GM12865 (cell line): ENCODE measurements around the gene AGTRAP.

Source experiments
- DNase-seq: peaks from one replicate; pipeline ENCODE4 v3.0.0; 2010; ENCODE audit warnings: low read depth
- H3K4me3 ChIP-seq: 2 replicates; pipeline ENCODE4 v1.5.1; 2011; ENCODE audit warnings: mild to moderate bottlenecking, low read depth, low read length, control low read depth
- TF ChIP-seq, protein P1 (sequence below): IDR thresholded peaks from 2 replicates; pipeline ENCODE4 v1.5.1; 2011; ENCODE audit warnings: low read length, control low read depth, low read depth, inconsistent platforms; ENCODE audit not compliant: insufficient read depth; ENCODE audit errors: missing control alignments

The AGTRAP gene

DNA sequence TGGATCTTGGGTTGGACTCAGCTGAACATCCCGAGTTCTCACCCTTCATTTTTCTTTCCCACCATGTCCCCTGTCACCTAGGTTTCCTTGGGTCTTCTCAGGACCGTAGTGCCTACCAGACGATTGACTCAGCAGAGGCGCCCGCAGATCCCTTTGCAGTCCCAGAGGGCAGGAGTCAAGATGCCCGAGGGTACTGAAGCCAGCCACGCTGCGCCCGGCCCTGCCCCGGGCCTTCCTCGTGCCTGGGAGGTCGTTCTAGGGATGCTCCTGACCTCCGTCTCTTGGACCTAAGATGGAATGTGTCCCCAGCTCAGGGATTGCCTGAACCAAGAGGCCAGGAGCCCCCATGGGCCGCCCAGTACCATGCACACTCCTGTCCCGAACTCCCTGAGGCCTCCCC is 14.1 kb downstream of the AGTRAP start:
- H3K4me3 ChIP-seq: no peak overlapping the region
- TF ChIP-seq, protein P1, sequence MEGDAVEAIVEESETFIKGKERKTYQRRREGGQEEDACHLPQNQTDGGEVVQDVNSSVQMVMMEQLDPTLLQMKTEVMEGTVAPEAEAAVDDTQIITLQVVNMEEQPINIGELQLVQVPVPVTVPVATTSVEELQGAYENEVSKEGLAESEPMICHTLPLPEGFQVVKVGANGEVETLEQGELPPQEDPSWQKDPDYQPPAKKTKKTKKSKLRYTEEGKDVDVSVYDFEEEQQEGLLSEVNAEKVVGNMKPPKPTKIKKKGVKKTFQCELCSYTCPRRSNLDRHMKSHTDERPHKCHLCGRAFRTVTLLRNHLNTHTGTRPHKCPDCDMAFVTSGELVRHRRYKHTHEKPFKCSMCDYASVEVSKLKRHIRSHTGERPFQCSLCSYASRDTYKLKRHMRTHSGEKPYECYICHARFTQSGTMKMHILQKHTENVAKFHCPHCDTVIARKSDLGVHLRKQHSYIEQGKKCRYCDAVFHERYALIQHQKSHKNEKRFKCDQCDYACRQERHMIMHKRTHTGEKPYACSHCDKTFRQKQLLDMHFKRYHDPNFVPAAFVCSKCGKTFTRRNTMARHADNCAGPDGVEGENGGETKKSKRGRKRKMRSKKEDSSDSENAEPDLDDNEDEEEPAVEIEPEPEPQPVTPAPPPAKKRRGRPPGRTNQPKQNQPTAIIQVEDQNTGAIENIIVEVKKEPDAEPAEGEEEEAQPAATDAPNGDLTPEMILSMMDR: no peak
- DNase-seq: no peak

DNA sequence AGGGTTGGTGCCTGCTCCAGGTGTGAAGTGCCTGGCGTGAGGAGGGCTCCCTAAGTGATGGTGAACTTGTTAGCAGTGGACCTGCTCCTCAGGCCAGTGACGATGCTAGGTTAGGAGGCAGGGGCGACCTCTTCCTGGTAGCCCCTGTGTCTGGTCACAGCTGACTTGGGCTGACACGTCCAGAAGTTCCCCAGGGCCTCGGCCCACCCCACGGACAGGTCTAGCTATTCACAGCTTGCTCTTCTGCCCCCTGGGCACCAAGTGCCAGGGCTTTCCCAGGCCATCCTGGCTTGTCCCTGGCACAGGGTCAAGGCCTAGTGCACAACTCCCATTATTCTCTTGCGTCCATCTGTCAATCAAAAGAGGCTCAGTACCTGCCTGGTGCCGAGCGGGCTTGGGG is 15.2 kb downstream of the AGTRAP start:
- H3K4me3 ChIP-seq: no peak overlapping the region
- TF ChIP-seq, protein P1: no peak
- DNase-seq: no peak

DNA sequence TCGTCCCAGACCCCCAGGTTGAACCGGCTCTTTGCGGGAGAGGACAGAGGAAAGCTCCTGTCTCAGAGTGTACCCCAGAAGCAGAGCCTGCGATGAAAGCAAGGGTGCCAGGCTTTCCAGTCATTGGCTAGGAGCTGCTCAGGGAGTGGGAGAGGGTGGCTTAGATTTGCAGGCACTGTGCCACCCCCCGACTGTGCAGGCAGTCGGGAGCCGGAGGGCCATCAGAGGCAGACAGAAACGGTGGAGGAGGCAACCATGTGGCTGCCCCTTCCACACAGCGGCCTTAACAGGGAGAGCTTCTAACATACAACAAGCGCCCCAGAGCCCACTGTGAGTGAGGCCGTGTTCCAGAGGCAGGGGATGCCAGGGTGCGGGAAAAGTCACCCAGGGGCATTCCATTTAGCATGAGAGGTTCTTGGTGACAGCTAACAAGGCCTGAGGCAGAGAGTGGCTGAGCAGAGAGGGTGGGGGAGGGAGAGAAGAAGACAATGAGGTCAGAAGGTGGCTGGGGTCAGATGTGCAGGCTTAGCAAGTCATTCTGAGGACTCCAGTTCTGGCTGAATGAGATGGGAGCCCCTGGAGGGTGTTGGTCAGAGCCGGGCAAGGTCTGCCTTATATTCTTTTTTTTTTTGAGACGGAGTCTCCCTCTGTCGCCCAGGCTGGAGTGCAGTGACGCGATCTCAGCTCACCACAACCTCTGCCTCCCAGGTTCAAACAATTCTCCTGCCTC is 16.6 kb downstream of the AGTRAP start:
- TF ChIP-seq, protein P1: no peak
- peak; percentile 31 for DNase-seq
- no peak overlapping the region for H3K4me3 ChIP-seq

DNA sequence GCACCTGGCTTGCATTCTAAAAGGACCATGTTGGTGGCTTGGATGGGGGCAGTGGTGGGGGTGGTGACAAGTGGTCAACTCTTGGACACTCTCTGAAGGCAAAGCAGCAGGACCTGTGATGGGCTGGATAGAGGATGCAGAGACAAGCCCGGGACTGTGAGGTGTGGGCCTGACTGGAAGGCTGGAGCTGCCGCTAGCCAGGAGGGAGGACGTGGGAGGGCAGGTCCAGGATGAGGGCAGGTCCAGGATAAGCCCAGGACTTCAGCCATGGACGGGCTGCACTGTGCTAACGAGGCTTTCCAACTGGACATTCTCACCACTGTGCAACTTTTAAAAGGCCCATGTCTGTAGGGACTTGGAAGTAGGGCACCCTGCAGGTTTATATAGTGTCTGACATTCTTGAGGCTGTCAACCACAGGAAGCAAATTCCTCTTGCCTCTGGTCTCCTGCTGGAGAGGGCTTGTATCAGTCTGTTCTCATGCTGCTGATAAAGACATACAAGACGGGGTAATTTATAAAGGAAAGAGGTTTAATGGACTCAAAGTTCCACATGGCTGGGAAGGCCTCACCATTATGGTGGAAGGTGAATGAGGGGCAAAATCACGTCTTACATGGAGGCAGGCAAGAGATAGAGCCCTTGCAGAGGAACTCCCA is 17.7 kb downstream of the AGTRAP start:
- TF ChIP-seq, protein P1: no peak
- no peak for DNase-seq
- H3K4me3 ChIP-seq: no peak overlapping the region

DNA sequence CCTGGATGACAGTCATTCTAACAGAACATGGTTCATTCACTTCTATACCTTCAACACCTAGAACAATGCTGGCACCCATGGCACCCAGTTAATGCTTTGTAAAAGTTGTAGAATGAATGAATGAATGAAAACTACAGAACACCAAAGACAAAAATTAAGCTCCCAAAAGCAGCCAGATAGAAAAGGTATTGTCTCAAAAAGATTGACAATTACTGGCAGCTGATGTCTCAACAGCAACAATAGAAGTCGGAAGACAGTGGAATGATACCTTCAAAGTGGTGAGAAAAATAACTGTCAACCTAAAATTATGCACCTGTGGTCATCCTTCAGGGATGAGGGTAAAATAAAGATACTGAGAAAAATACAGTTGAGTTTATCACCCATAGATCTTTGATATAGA is 21.1 kb downstream of the AGTRAP start:
- TF ChIP-seq, protein P1: no peak
- DNase-seq: no peak
- no peak overlapping the region for H3K4me3 ChIP-seq

DNA sequence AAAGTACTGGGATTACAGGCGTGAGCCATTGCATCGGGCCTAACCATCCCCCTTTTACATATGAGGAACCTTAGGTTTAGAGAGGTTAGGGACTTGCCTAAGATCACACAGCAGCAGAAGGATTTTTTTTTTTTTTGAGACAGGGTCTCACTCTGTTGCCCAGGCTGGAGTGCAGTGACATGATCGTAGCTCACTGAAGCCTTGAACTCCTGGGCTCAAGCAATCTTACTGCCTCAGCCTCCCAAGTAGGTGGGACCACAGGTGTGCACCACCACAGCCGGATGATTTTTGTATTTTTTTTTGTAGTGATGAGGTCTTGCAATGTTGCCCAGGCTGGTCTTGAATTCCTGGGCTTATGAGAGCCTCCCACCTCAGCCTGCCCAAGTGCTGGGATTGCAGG is 23.9 kb downstream of the AGTRAP start:
- TF ChIP-seq, protein P1: no peak
- DNase-seq: no peak

More for the DNA sequence above, 23.9 kb downstream of the AGTRAP start:
- H3K4me3 ChIP-seq: no peak overlapping the region
